Neural progenitor cell (in vitro differentiated cells): ENCODE measurements around the gene SH3GL2.

ENCODE experiments used
- EZH2 ChIP-seq: fragments of 200-600 bp; sonication (generic); IDR thresholded peaks from 2 replicates; pipeline ENCODE4 v1.6.1; 2017; ENCODE audit warnings: antibody characterized with exemption, mild to moderate bottlenecking, moderate library complexity
- TF ChIP-seq, protein P1 (sequence below): fragments of 200-600 bp; sonication (generic); IDR thresholded peaks from 2 replicates; pipeline ENCODE4 v1.5.1; 2017; ENCODE audit warnings: antibody characterized with exemption, mild to moderate bottlenecking

DNA sequence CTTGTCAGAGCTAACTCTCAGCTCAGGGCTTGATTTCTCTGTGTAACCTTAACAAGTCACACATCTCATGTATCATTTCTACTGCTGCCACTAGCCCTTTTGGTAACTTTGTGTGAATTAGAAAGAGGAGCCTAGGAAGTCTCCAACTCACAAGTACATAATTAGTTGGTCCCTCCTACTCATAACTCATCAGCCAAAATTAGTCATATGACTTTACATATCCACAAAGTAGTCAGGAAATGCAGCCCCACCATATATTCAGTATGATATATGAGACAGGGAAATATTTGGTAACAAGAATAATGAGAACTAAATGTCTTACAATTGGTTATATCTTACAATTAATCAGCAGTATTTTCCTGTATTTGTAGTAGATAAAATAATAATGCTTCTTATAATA lies 250.2 kb downstream of the SH3GL2 start:
- TF ChIP-seq, protein P1, sequence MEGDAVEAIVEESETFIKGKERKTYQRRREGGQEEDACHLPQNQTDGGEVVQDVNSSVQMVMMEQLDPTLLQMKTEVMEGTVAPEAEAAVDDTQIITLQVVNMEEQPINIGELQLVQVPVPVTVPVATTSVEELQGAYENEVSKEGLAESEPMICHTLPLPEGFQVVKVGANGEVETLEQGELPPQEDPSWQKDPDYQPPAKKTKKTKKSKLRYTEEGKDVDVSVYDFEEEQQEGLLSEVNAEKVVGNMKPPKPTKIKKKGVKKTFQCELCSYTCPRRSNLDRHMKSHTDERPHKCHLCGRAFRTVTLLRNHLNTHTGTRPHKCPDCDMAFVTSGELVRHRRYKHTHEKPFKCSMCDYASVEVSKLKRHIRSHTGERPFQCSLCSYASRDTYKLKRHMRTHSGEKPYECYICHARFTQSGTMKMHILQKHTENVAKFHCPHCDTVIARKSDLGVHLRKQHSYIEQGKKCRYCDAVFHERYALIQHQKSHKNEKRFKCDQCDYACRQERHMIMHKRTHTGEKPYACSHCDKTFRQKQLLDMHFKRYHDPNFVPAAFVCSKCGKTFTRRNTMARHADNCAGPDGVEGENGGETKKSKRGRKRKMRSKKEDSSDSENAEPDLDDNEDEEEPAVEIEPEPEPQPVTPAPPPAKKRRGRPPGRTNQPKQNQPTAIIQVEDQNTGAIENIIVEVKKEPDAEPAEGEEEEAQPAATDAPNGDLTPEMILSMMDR, result no peak
- no peak for TF ChIP-seq EZH2
